ENCODE measurements around the gene ADIPOR2. TPM values are rescaled to one million over a fixed set of nuclear protein-coding genes. Genes with fewer than 3 reads are reported as not detected.

ADIPOR2 gene
- polyA plus RNA-seq, 3 donors = 3.9 to 14.6 (median 6.2) TPM

- H3K27ac ChIP-seq (ENCODE audit: low read depth in 1 of 2, low read length in 2 of 2) = no peak overlapping the region
- peaks cover 7% of the 10 kb centered on the region for H4K20me1 ChIP-seq (ENCODE audit: insufficient read depth, low read length)
- intact Hi-C loops (cut with micrococcal nuclease) = no loop called here
- no peak for TF ChIP-seq CTCF (IDR thresholded peaks at IDR 0.05)
- H3K9ac ChIP-seq (ENCODE audit: insufficient read depth, low read length, poor library complexity, severe bottlenecking) = no peak overlapping the region
- H3K36me3 Mint-ChIP-seq = peaks cover 72 to 77% of the 10 kb centered on the region in 2 donors
- DNase-seq = no peak
- H3K27me3 ChIP-seq (ENCODE audit: control insufficient read depth in 2 of 2, insufficient read depth in 2 of 2, low read length in 2 of 2) = no peaks in the 10 kb centered on the region
- no peaks in the 10 kb centered on the region for H3K4me1 Mint-ChIP-seq
- no peaks in the 10 kb centered on the region for H3K9me3 Mint-ChIP-seq
- H3K4me3 ChIP-seq (replicated peaks in 1 of 3; ENCODE audit: low read depth in 2 of 3, low read length in 3 of 3) = no peak overlapping the region
- H3K4me2 ChIP-seq (replicated peaks; ENCODE audit: extremely low read depth, low read length, poor library complexity, severe bottlenecking) = no peak overlapping the region
- H2AFZ ChIP-seq (ENCODE audit: insufficient read depth, low read depth, low read length, poor library complexity, severe bottlenecking) = no peak overlapping the region
- H3K79me2 ChIP-seq (ENCODE audit: insufficient read depth, low read length) = no peaks in the 10 kb centered on the region
- H3K4me1 ChIP-seq (ENCODE audit: control insufficient read depth in 1 of 2, insufficient read depth in 2 of 2, low read length in 2 of 2) = no peaks in the 10 kb centered on the region
- WGBS (ENCODE audit: insufficient coverage) = no CpG with 5 or more reads among the region's 2 CpGs
- H3K27me3 Mint-ChIP-seq (ENCODE audit: low read depth in 3 of 3) = no peaks in the 10 kb centered on the region
- no peak overlapping the region for H3K27ac Mint-ChIP-seq
- H3K9me3 ChIP-seq (replicated peaks in 1 of 2; ENCODE audit: control insufficient read depth in 1 of 2, insufficient read depth in 1 of 2, low read length in 2 of 2) = no peaks in the 10 kb centered on the region
- no peak overlapping the region for H3K4me3 Mint-ChIP-seq
- H3K36me3 ChIP-seq (replicated peaks in 1 of 2; ENCODE audit: control insufficient read depth in 1 of 2, insufficient read depth in 2 of 2, low read length in 2 of 2) = peaks cover 71 to 99% of the 10 kb centered on the region in 2 donors
These were observed 91.3 kb downstream of the ADIPOR2 start for GRCh38 chr12:1782215-1782614.

- intact Hi-C loops (cut with micrococcal nuclease) = no loop called here
- Histone ChIP-seq H3K9me3 (replicated peaks in 1 of 2; ENCODE audit: control insufficient read depth in 1 of 2, insufficient read depth in 1 of 2, low read length in 2 of 2) (no peaks in the 10 kb centered on the region), H3K4me2 (replicated peaks; ENCODE audit: extremely low read depth, low read length, poor library complexity, severe bottlenecking) (no peak overlapping the region), H3K36me3 (replicated peaks in 1 of 2; ENCODE audit: control insufficient read depth in 1 of 2, insufficient read depth in 2 of 2, low read length in 2 of 2) (peaks cover 45 to 63% of the 10 kb centered on the region in 2 donors), H2AFZ (ENCODE audit: insufficient read depth, low read depth, low read length, poor library complexity, severe bottlenecking) (no peak overlapping the region), H3K79me2 (ENCODE audit: insufficient read depth, low read length) (no peaks in the 10 kb centered on the region), H3K27me3 (ENCODE audit: control insufficient read depth in 2 of 2, insufficient read depth in 2 of 2, low read length in 2 of 2) (no peaks in the 10 kb centered on the region), H3K4me3 (replicated peaks in 1 of 3; ENCODE audit: low read depth in 2 of 3, low read length in 3 of 3) (no peak overlapping the region), H3K4me1 (ENCODE audit: control insufficient read depth in 1 of 2, insufficient read depth in 2 of 2, low read length in 2 of 2) (no peaks in the 10 kb centered on the region), H4K20me1 (ENCODE audit: insufficient read depth, low read length) (no peaks in the 10 kb centered on the region), H3K27ac (ENCODE audit: low read depth in 1 of 2, low read length in 2 of 2) (no peak overlapping the region), H3K9ac (ENCODE audit: insufficient read depth, low read length, poor library complexity, severe bottlenecking) (no peak overlapping the region)
- no peak overlapping the region for H3K4me3 Mint-ChIP-seq
- no peak overlapping the region for H3K27ac Mint-ChIP-seq
- no peaks in the 10 kb centered on the region for H3K27me3 Mint-ChIP-seq (ENCODE audit: low read depth in 3 of 3)
- no peak for DNase-seq
- H3K9me3 Mint-ChIP-seq = no peaks in the 10 kb centered on the region
- H3K4me1 Mint-ChIP-seq = peaks cover 15% of the 10 kb centered on the region
- H3K36me3 Mint-ChIP-seq = peaks cover 44 to 50% of the 10 kb centered on the region in 2 donors
- 94% methylated on average over 5 of the region's 6 CpGs for WGBS (ENCODE audit: insufficient coverage)
- no peak for TF ChIP-seq CTCF (IDR thresholded peaks at IDR 0.05)
These were observed 96.8 kb downstream of the ADIPOR2 start for GRCh38 chr12:1787714-1788113.
